Esophagus muscularis mucosa (tissue), 3 donors: ENCODE data around the gene ADRB2.

Source experiments
- CTCF ChIP-seq, 3 experiments: fragments of 200-600 bp in 2 of 3; fragments of 450-650 bp in 1 of 3; sonication (generic) in 2 of 3; IDR thresholded peaks; one replicate each; pipeline ENCODE4 v1.5.1; 2017 to 2019; ENCODE audit warnings: antibody characterized with exemption in 3 of 3, mild to moderate bottlenecking in 2 of 3, moderate library complexity in 1 of 3
- EP300 ChIP-seq: sonication (generic); formaldehyde crosslinking; IDR thresholded peaks from one replicate; pipeline ENCODE4 v1.6.1; 2017; ENCODE audit warnings: antibody characterized with exemption

- TF ChIP-seq CTCF (IDR thresholded peaks at IDR 0.05) (no peak), EP300 (no peak)
Observed at GRCh38 chr5:148859703-148860102, 33.3 kb downstream of the ADRB2 start.
